GM12892 (cell line): Measurements from ENCODE around the gene KIAA1671.
"Not testable (repeated sequence)": the region's sequence is repeated elsewhere in the genome, so short reads cannot be mapped to it uniquely, and the experiment has no call there.

ENCODE experiments used
- DNase-seq: peaks from one replicate; pipeline ENCODE4 v3.0.0; 2011; ENCODE audit not compliant: insufficient read length
- FAIRE-seq: peaks from 2 replicates; lab custom pipeline; 2011; peaks lifted over from hg19 to GRCh38; lab: Jason Lieb, UNC
- POLR2A ChIP-seq: IDR thresholded peaks from 2 replicates; pipeline ENCODE4 v1.6.1; 2011; ENCODE audit warnings: low read depth, low read length, control low read depth
- POLR2AphosphoS5 ChIP-seq: IDR thresholded peaks from 2 replicates; pipeline ENCODE4 v1.6.1; 2011; ENCODE audit warnings: low read depth, low read length, control low read depth
- TAF1 ChIP-seq: IDR thresholded peaks from 2 replicates; pipeline ENCODE4 v1.6.1; 2011; ENCODE audit warnings: low read depth, mild to moderate bottlenecking, control low read depth, low read length, borderline replicate concordance

The KIAA1671 gene

DNA sequence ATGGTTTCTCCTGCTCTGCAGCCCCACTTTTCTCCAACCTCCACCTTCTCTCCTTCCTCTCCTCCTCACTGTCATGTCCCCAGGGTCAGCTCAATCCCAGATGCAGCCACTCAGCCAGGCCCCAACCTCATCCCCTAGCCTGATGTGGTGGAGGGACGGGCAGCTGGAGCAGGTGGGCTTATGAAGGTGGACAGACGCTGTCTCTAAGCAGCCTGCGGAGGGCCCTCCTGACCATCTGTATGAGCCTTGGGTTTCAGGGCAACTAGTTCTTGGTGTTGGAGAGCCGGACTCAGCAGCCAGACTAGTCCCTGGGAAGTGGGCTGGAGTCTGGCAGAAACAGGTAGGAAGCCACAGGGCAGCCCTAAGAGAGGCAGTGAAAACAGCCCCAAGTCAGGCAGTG lies 285.0 kb downstream of the KIAA1671 start:
- TF ChIP-seq TAF1 = no peak
- no peak for TF ChIP-seq POLR2A
- no peak for TF ChIP-seq POLR2AphosphoS5
- DNase-seq = no peak
- peak; percentile 70 for FAIRE-seq

DNA sequence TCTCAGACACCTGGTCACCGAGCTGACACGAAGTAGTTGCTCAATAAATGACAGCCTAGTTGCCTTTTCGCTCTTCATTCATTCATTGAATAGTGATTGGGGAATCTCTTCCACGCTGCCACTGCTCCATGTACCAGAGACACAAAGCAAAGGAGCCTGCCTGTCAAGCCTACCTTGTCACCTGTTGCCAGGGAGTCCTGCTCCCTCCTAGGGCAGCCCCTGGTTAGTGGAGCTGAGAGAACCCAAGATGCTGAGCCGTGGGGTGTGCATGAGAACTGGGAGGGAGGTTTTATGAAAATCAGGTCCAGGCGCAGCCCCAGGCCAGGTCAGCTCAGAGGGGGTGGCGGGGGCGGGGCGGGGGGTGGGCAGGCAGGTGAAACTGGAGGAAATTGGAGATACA lies 285.5 kb downstream of the KIAA1671 start:
- DNase-seq, FAIRE-seq: not testable (repeated sequence)
